Erythroblast (primary cell): ENCODE results near the gene VSTM2L.
A peak's percentile ranks its signal among the peaks of the same experiment; 100 is the strongest.
"Not testable (repeated sequence)": the region's sequence is repeated elsewhere in the genome, so short reads cannot be mapped to it uniquely, and the experiment has no call there.

Experiments
- DNase-seq, 2 experiments: peaks; one replicate each; lab custom pipeline; 2025; lab: John Stamatoyannopoulos, UW
- GATA1 ChIP-seq: IDR thresholded peaks from 2 replicates; pipeline ENCODE4 v1.6.1; 2011; ENCODE audit warnings: low read depth, mild to moderate bottlenecking, control low read depth, low read length, moderate library complexity
- POLR2A ChIP-seq: IDR thresholded peaks from 2 replicates; pipeline ENCODE4 v1.6.1; 2011; ENCODE audit warnings: mild to moderate bottlenecking, low read length

The VSTM2L gene

DNA sequence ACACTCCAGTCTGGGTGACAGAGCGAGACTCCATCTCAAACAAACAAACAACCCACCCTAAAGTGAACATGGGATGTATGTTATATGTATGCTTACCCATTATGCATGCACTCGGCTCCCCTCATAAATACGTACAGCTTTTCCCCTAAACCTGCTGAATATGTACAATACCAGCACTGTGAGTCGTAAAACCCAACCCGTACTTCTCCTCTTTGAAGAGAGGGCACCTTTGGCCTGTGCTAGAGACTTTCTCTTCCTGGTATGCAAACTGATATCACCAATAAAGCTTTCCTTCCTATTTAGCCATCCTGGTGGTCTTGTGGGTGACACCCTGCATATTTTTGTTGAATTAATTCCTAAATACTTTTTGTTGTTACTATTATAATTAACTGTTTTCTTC is 51.3 kb downstream of the VSTM2L start:
- TF ChIP-seq POLR2A (no peak), GATA1 (no peak)
- DNase-seq = no peak

DNA sequence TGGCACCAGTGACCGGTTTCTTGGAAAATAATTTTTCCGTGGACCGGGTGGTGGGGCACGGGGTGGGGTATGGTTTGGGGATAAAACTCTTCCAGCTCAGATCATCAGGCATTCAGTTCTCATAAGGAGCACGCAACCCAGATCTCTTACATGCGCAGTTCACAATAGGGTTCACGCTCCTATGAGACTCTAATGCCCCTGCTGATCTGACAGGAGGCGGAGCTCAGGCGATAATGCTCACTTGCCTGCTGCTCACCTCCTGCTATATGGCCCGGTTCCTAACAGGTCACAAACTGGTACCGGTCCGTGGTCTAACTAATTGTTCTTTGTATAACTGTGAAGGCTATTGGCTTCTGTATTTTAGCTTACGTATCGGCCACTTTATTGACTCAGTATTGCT is 51.7 kb downstream of the VSTM2L start:
- TF ChIP-seq GATA1 (no peak), POLR2A (no peak)
- no peak for DNase-seq

DNA sequence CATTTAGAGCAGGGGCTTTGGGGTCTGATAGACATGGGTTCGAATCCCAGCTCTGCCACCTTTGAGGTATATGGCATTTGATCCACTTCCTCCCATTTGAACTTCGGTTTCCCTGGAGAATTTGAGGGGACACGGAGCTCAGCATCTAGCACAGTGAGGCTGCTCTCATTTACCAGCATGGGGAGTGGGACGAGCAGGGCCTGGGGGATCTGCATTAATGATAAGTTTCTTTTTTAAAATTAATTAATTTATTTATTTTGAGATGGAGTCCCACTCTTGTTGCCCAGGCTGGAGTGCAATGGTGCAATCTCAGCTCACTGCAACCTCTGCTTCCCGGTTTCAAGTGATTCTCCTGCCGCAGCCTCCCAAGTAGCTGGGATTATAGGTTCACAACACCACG is 52.6 kb downstream of the VSTM2L start:
- DNase-seq = no peak
- no peak for TF ChIP-seq GATA1
- TF ChIP-seq POLR2A = no peak

DNA sequence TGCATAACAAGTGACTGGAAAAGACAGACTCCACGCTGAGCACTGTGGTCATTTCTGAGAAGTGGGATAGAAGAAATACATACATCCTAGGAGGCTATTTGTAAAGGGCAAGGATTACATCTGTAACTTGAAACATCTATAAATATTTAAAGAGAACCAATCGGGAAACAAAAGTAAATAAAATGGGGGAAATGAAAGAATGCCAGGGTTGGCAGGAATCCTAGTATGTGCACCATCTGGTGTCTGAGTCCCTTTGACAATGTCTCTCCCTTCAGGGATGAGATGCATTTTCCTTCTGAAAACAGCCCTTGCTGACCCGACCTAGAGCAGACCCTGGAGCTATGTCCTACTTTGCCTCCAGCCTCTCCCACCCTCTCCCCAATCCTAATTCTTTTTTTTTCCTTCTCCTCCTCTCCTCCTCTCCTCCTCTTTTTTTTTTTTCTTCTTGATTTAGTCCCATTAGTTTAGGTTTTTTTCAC is 53.2 kb downstream of the VSTM2L start:
- no peak for TF ChIP-seq GATA1
- TF ChIP-seq POLR2A = no peak
- DNase-seq = no peak

DNA sequence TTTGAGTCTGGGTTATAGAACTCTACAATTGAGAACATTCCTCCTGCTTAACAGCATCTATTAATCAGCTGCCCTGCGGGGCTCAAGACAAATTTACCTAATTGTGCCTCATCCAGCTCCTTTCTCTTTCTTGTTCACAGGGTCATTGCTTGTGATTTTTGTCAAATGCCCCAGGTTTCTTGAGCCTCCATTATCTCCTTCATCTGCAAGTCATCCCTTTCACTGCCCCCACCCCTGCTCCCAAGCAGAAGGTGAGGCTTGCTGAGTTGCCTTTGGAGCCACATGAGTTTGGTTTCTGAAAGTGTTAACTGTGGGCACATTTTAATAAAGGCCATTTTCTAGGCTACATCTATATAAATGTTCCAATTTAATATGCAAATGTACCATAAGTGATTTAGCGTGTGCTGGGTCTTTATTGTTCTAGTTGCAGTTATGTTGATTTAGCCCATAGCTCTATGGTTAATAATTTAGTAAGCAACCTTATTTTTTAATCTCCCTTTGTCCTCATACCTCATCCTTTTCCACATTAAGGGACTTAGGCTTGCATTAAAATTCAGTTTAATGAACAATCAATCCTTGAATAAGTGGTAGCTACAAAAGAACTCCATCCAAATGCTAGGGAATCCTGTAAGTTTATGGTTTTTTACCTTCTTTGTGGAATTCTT is 56.1 kb downstream of the VSTM2L start:
- peak; percentile 41 to 51 for DNase-seq
- TF ChIP-seq GATA1 (no peak), POLR2A (no peak)

DNA sequence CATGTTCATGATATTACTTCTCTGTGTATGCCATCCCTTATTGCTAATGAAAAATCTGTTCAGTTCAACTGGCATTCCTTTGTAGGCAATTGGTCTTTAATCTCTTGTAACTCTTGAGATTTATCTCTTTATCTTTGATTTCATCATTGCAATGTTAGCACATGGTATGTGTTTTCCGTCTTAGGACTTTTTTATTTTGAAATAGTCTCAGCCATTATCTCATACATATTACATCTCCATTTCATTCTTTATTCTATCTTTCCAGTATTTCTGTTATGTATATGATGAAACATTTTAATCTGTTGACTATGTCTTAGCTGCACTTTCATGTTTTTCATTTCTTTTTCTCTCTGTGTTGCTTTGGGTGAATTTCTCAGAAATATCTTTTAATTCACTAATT is 58.1 kb downstream of the VSTM2L start:
- DNase-seq = no peak
- no peak for TF ChIP-seq POLR2A
- TF ChIP-seq GATA1 = no peak

DNA sequence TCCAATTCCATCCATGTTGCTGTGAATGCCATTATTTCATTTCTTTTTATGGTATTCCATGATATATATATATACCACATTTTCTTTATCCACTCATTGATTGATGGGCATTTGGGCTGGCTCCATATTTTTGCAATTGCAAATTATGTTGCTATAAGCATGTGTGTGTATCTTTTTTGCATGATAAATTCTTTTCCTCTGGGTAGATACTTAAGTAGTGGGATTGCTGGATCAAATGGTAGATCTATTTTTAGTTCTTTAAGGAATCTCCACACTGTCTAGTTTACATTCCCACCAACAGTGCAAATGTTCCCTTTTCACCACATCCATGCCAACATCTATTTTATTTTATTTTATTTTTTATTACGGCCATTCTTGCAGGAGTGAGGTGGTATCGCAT is 60.6 kb downstream of the VSTM2L start:
- not testable (repeated sequence) for DNase-seq

GRCh38 chr20:37968841-37969401 is 66.0 kb downstream of the VSTM2L start:
- TF ChIP-seq POLR2A = no peak
- TF ChIP-seq GATA1 = no peak
- no peak for DNase-seq

DNA sequence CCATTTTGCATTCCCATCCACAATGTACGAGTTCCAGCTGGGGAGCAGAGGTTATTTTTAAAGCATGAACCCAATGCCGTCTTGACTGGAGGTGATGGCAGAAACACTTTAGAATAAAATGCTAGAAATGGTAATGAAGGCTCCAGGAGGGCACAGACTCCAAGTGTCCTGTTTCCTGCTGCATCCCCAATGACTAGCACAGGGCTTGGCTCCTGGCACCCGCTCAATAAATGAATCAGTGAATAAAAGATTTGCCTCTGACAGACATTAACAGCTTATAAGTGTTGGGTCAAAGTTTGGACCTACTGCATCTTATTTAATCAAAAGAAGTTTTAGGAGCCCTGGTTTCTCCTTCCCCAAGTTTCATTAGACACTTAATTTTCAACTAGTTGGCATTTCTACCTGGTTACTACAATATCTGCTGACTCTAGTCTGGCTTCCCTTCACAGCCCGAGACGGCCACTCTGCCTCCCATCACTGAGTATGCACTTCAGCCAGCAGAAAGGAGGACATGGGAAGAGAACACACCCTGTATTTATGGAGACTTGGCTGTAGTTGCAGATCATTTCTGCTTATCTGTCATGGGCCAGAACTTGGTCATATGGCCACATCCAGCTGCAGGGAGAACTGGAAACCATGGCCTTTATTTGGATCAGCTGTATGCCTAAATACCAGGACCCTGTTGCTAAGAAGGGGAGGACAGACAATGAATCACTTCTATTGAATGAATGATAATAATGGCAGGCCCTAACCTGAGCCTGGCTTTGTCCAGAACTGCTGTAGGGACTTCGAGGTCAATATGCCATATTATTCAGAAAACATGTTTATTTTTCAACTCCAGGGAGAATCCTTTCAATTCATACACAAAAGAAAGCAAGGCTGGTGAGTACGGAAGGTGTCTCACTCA is 67.3 kb downstream of the VSTM2L start:
- TF ChIP-seq POLR2A (no peak), GATA1 (no peak)
- peak; percentile 5 to 47 for DNase-seq

DNA sequence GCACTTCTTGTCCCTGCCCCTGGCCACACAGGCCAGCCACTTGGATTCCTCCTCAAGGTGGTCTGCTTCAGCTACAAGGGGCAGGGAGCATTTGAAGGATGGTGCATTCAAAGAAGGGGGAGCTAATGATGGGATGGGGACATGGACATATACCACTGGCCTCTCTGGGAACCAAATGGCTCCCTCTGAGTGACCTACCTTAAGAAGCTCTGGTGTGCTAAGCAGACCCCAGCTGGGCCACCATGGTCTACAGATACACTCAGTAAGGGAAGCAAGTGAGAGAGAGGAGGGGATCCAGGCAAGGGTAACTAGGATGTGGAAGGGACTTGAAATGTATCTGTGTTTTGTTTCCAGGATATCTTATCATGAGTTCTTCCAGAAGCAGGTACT is 67.9 kb downstream of the VSTM2L start:
- no peak for TF ChIP-seq POLR2A
- no peak for TF ChIP-seq GATA1
- no peak for DNase-seq

DNA sequence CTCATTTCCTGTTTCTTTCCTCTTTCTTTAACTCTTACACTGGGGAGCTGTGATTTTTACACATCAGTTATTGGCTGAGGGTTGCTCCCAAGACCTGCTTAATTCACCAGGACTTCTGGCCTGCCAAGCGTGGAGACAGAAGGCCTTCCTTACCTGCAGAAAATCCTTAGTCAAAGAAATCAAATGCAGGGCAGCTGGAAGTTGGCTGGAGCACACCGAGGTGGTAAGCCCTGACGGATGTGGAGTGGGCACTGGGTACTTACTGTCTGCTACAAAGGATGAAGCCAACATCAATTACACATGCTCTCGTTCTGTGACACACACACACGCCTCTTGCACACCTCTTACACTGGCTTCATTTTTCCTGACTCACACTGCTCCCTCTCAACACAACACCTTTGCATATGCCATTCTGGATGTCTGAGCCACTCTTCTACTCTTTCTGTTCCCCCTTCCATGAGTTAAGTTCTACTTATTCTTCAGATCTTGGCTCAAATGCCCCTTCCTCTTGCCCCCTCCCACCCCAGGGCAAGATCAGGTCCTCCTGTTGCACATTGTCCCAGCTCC is 68.7 kb downstream of the VSTM2L start:
- TF ChIP-seq POLR2A = no peak
- no peak for TF ChIP-seq GATA1

GRCh38 chr20:37972256-37973058 is 69.5 kb downstream of the VSTM2L start:
- no peak for DNase-seq
- no peak for TF ChIP-seq POLR2A
- TF ChIP-seq GATA1 = no peak

More for the DNA sequence above, 68.7 kb downstream of the VSTM2L start:
- no peak for DNase-seq
